ENCODE data around the gene TRAF3IP1. TPM values are rescaled to one million over a fixed set of nuclear protein-coding genes. Genes with fewer than 3 reads are reported as not detected.

The TRAF3IP1 gene
- total RNA-seq, 4 donors from 2014 or later = 11.0 to 27.2 (median 13.4) TPM

- Histone ChIP-seq H3K27me3 (no peaks in the 10 kb centered on the region), H3K4me3 (no peak overlapping the region), H3K4me1 (no peaks in the 10 kb centered on the region), H3K36me3 (peaks cover 0 to 19% (median 0%) of the 10 kb centered on the region in 3 donors), H3K9me3 (no peaks in the 10 kb centered on the region), H3K27ac (no peak overlapping the region)
- DNase-seq = no peak
- no peak for TF ChIP-seq POLR2A (IDR thresholded peaks at IDR 0.05)
- no peak for TF ChIP-seq CTCF (IDR thresholded peaks at IDR 0.05)
Measured at GRCh38 chr2:238359403-238359802, 39.1 kb downstream of the TRAF3IP1 start.

GRCh38 chr2:238361877-238362276 is 41.6 kb downstream of the TRAF3IP1 start:
- no peak for DNase-seq
- H3K27ac ChIP-seq = no peak overlapping the region
- no peaks in the 10 kb centered on the region for H3K4me1 ChIP-seq
- H3K36me3 ChIP-seq = peaks cover 0 to 8% (median 0%) of the 10 kb centered on the region in 3 donors
- TF ChIP-seq POLR2A (IDR thresholded peaks at IDR 0.05) (no peak), CTCF (IDR thresholded peaks at IDR 0.05) (no peak)
- no peaks in the 10 kb centered on the region for H3K27me3 ChIP-seq
- no peak overlapping the region for H3K4me3 ChIP-seq
- H3K9me3 ChIP-seq = no peaks in the 10 kb centered on the region

- Histone ChIP-seq H3K36me3 (peaks cover 0 to 8% (median 0%) of the 10 kb centered on the region in 3 donors), H3K27me3 (no peaks in the 10 kb centered on the region), H3K4me3 (no peak overlapping the region), H3K4me1 (no peaks in the 10 kb centered on the region), H3K27ac (no peak overlapping the region), H3K9me3 (no peaks in the 10 kb centered on the region)
- no peak for DNase-seq
- TF ChIP-seq CTCF (IDR thresholded peaks at IDR 0.05) (no peak), POLR2A (IDR thresholded peaks at IDR 0.05) (no peak)
Measured at GRCh38 chr2:238362626-238363025, 42.3 kb downstream of the TRAF3IP1 start.

GRCh38 chr2:238369591-238370040 is 49.3 kb downstream of the TRAF3IP1 start:
- Histone ChIP-seq H3K27ac (no peak overlapping the region), H3K36me3 (no peaks in the 10 kb centered on the region)

GRCh38 chr2:238370094-238370822 is 49.9 kb downstream of the TRAF3IP1 start:
- no peak overlapping the region for H3K27ac ChIP-seq

More at GRCh38 chr2:238369591-238370040, 49.3 kb downstream of the TRAF3IP1 start:
- DNase-seq = no peak
- Histone ChIP-seq H3K27me3 (no peaks in the 10 kb centered on the region), H3K4me3 (no peak overlapping the region), H3K4me1 (no peaks in the 10 kb centered on the region), H3K9me3 (no peaks in the 10 kb centered on the region)
- no peak for TF ChIP-seq CTCF (IDR thresholded peaks at IDR 0.05)
- TF ChIP-seq POLR2A (IDR thresholded peaks at IDR 0.05) = no peak

More at GRCh38 chr2:238370094-238370822, 49.9 kb downstream of the TRAF3IP1 start:
- Histone ChIP-seq H3K27me3 (no peaks in the 10 kb centered on the region), H3K4me3 (no peak overlapping the region), H3K4me1 (no peaks in the 10 kb centered on the region), H3K9me3 (no peaks in the 10 kb centered on the region), H3K36me3 (no peaks in the 10 kb centered on the region)
- DNase-seq = no peak
- TF ChIP-seq POLR2A (IDR thresholded peaks at IDR 0.05) = no peak
- TF ChIP-seq CTCF (IDR thresholded peaks at IDR 0.05) = no peak
